RWPE2 (cell line): ENCODE measurements around the gene IQSEC2.
A peak's percentile ranks its signal among the peaks of the same experiment; 100 is the strongest.

Experiments
- ATAC-seq: fragments of 200-7000 bp; cut with Tn5 transposase; 3 replicates; pipeline ENCODE4 v1.9.1; 2021; ENCODE audit warnings: low read depth
- DNase-seq: peaks from one replicate; pipeline ENCODE4 v3.0.0-alpha.2; 2020; ENCODE audit warnings: low spot score
- H3K27ac ChIP-seq: fragments of 450-650 bp; 2 replicates; pipeline ENCODE4 v1.5.1; 2017; ENCODE audit warnings: mild to moderate bottlenecking; ENCODE audit not compliant: poor library complexity, severe bottlenecking
- H3K27me3 ChIP-seq: fragments of 250-450 bp; sonication (Bioruptor Pico); 2 replicates; pipeline ENCODE4 v1.5.1; 2021; ENCODE audit warnings: mild to moderate bottlenecking, moderate library complexity; ENCODE audit not compliant: insufficient read depth, poor library complexity, severe bottlenecking
- H3K36me3 ChIP-seq: fragments of 250-450 bp; sonication (Bioruptor Pico); 2 replicates; pipeline ENCODE4 v1.5.1; 2020; ENCODE audit warnings: low read depth, mild to moderate bottlenecking, moderate library complexity
- H3K4me1 ChIP-seq: fragments of 250-450 bp; sonication (Bioruptor Pico); 2 replicates; pipeline ENCODE4 v1.5.1; 2021; ENCODE audit warnings: mild to moderate bottlenecking, moderate library complexity; ENCODE audit not compliant: insufficient read depth, poor library complexity, severe bottlenecking
- H3K4me3 ChIP-seq: fragments of 250-450 bp; sonication (Bioruptor Pico); 2 replicates; pipeline ENCODE4 v1.5.1; 2021; ENCODE audit warnings: mild to moderate bottlenecking, moderate library complexity; ENCODE audit not compliant: severe bottlenecking
- H3K9me3 ChIP-seq: fragments of 250-450 bp; sonication (Bioruptor Pico); 2 replicates; pipeline ENCODE4 v1.5.1; 2021; ENCODE audit warnings: mild to moderate bottlenecking, moderate library complexity; ENCODE audit not compliant: severe bottlenecking
- TF ChIP-seq, protein P1 (sequence below): fragments of 450-650 bp; IDR thresholded peaks from one replicate; pipeline ENCODE4 v1.5.1; 2017; ENCODE audit warnings: mild to moderate bottlenecking, moderate library complexity; ENCODE audit not compliant: poor library complexity, severe bottlenecking

The IQSEC2 gene

DNA sequence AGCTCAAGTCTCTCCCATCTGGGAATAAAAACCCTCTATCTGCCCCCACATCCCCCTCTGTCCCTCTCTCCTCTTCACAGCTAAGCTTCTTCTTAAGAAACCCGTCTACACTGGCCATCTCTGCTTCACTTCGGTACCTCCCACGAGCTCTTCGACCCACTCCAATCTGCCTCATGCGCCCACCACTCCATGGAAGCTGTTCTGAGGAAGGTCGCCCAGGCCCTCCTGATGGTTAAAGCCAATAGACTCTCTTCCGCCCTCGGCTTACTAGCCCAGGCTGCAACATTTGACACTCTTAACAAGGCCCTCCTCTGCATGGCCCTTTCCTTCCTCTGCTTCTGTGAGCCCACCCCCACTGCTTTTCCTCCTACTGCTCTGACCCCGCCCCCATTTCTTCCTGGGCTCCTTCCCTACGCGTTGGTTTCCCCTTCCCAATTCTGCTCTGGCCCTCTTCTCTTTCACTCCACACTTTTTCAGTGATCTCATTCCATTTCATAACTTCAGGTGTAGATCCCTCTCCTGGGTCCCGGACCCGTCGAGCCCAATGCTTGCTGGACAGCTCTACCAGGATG lies 11.8 kb downstream of the IQSEC2 start:
- Histone ChIP-seq H3K4me3 (no peak overlapping the region), H3K27me3 (no peaks in the 10 kb centered on the region), H3K27ac (no peak overlapping the region), H3K36me3 (no peaks in the 10 kb centered on the region), H3K9me3 (no peaks in the 10 kb centered on the region), H3K4me1 (peaks cover 27% of the 10 kb centered on the region)
- no peak for ATAC-seq
- DNase-seq: no peak
- TF ChIP-seq, protein P1, sequence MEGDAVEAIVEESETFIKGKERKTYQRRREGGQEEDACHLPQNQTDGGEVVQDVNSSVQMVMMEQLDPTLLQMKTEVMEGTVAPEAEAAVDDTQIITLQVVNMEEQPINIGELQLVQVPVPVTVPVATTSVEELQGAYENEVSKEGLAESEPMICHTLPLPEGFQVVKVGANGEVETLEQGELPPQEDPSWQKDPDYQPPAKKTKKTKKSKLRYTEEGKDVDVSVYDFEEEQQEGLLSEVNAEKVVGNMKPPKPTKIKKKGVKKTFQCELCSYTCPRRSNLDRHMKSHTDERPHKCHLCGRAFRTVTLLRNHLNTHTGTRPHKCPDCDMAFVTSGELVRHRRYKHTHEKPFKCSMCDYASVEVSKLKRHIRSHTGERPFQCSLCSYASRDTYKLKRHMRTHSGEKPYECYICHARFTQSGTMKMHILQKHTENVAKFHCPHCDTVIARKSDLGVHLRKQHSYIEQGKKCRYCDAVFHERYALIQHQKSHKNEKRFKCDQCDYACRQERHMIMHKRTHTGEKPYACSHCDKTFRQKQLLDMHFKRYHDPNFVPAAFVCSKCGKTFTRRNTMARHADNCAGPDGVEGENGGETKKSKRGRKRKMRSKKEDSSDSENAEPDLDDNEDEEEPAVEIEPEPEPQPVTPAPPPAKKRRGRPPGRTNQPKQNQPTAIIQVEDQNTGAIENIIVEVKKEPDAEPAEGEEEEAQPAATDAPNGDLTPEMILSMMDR: no peak

DNA sequence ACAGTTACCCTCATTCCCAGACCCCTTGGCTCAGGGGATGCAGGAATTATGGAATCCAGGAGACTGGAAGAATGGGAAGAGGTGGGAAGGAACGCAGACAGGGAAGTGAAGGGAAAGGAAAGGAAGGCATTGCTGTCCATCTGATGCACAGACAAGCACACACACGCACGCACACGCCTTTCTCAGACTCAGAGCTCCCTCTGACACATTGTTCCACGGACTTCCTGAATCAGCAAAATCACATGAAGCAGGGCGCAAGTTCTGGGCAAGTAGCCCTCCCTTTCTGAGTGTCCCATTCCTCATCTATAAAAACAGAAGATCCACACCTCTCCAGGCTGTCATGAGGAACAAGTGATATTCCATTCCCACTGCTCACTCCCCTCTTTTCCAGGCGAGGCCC lies 13.2 kb downstream of the IQSEC2 start:
- Histone ChIP-seq H3K27me3 (no peaks in the 10 kb centered on the region), H3K4me1 (peaks cover 39% of the 10 kb centered on the region), H3K27ac (peak overlapping the region; percentile 82), H3K36me3 (no peaks in the 10 kb centered on the region), H3K9me3 (no peaks in the 10 kb centered on the region), H3K4me3 (no peak overlapping the region)
- TF ChIP-seq, protein P1: no peak
- DNase-seq (no peak), ATAC-seq (peak; percentile 56)

DNA sequence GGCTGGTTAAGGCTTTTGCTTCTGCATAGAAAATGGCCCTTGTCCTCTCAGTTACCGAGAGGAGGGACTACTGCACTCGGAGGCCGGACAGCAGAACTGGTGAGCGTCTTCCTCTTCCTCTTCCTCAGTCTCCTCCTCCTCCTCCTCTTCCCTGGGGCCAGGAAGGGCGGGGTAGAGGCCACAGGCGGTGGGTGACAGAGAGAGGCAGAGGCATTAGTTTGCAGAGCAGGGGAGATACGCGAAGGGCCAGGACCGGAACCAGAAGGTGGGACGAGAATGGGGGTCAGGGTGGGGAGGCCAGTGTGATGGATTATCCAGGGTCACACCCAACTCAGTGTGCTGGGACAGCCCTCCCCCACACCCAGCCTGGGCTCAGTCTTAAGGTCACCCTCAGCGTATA lies 14.5 kb downstream of the IQSEC2 start:
- DNase-seq (no peak), ATAC-seq (no peak)
- Histone ChIP-seq H3K36me3 (no peaks in the 10 kb centered on the region), H3K4me3 (no peak overlapping the region), H3K27me3 (no peaks in the 10 kb centered on the region), H3K4me1 (peaks cover 43% of the 10 kb centered on the region), H3K27ac (peak overlapping the region; percentile 82), H3K9me3 (no peaks in the 10 kb centered on the region)
- TF ChIP-seq, protein P1: no peak

DNA sequence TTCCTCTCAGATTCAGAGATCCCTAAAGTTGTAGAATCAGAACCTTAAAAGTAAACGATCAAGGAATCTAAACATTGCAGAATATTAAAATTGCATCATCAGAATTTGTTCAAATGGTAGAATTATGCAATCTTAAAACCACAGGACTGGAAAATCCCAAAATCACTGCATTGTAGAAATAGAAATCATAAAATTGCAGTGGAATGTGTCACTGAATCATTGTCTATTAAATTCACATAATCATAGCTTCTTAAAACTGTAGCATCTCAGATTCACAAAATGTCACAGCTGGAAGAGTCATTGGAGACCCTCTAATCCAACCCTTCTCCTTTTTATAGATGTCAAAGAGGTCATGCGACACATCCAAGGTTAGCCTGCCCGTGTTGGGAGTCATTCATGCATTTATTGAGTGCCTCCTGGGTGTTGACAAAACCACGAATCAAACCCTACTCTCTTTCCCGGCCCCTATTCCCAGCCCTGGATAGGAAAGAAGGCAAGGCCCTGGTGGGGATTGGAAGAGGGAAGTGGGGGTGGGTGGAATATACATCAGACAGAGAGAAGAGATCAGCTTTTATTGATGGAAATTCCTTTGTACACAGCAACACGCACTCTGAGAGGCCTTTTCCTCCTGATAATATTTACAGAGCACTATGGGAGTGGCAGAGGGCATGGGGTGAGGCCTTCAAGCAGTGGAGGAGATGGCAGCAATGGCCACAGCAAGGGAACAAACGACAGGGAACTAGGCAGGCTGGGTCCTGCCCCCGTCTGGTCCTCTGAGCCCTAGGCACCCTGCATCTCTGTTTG lies 15.4 kb downstream of the IQSEC2 start:
- Histone ChIP-seq H3K27me3 (no peaks in the 10 kb centered on the region), H3K4me3 (no peak overlapping the region), H3K9me3 (no peaks in the 10 kb centered on the region), H3K27ac (peak overlapping the region; percentile 82), H3K4me1 (peaks cover 43% of the 10 kb centered on the region), H3K36me3 (no peaks in the 10 kb centered on the region)
- DNase-seq: no peak
- no peak for ATAC-seq
- TF ChIP-seq, protein P1: no peak

DNA sequence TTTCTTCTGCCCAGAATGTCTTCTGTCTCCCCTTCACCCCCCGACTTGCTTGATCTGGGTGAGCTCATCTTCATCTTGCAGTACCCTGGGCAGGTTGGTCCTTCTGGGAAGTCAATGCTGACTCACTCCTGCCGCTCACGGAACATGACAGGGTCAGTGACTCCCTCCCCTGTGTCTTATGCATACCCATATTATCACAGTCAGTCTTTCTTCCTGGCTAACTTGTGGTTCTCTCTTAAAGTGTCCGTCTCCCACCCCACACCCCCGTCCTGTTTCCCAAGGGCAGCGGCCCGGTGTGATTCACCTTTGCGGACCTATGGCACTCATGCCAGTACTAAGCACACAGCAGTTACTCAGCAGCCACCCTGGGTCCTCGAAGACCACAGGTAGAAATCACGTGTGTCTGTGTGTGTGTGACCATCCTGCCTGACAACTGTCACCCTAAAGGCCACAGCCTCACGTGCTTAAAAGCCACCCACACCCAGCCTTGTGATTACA lies 17.7 kb downstream of the IQSEC2 start:
- Histone ChIP-seq H3K4me3 (no peak overlapping the region), H3K9me3 (no peaks in the 10 kb centered on the region), H3K27ac (peak overlapping the region; percentile 82), H3K4me1 (peaks cover 42% of the 10 kb centered on the region), H3K36me3 (no peaks in the 10 kb centered on the region), H3K27me3 (no peaks in the 10 kb centered on the region)
- ATAC-seq: peak; percentile 89
- TF ChIP-seq, protein P1: no peak
- DNase-seq: peak; percentile 69
